AG10803 (cell line): Measurements from ENCODE around the gene ABHD17B.

ENCODE experiments used
- DNase-seq: peaks from one replicate; pipeline ENCODE4 v3.0.0; 2010; ENCODE audit warnings: low read depth
- H3K4me3 ChIP-seq: 2 replicates; pipeline ENCODE4 v1.5.1; 2011; ENCODE audit warnings: mild to moderate bottlenecking, low read length, control low read depth
- CTCF ChIP-seq: conservative IDR thresholded peaks from 2 replicates; pipeline ENCODE4 v1.5.1; 2011; ENCODE audit warnings: mild to moderate bottlenecking, low read length, control low read depth, inconsistent platforms

The ABHD17B gene

GRCh38 chr9:71897577-71897976 lies 13.4 kb downstream of the ABHD17B start:
- DNase-seq: no peak
- no peak for TF ChIP-seq CTCF
- H3K4me3 ChIP-seq: no peak overlapping the region

- no peak overlapping the region for H3K4me3 ChIP-seq
- DNase-seq: no peak
Observed at GRCh38 chr9:71896761-71897160, 14.2 kb downstream of the ABHD17B start.

GRCh38 chr9:71895955-71896354 lies 15.0 kb downstream of the ABHD17B start:
- no peak overlapping the region for H3K4me3 ChIP-seq
- no peak for DNase-seq
- TF ChIP-seq CTCF: no peak

More at GRCh38 chr9:71896761-71897160, 14.2 kb downstream of the ABHD17B start:
- TF ChIP-seq CTCF: no peak

GRCh38 chr9:71895117-71895516 lies 15.9 kb downstream of the ABHD17B start:
- no peak for DNase-seq
- no peak overlapping the region for H3K4me3 ChIP-seq

GRCh38 chr9:71891557-71892189 lies 19.3 kb downstream of the ABHD17B start:
- H3K4me3 ChIP-seq: no peak overlapping the region
- no peak for TF ChIP-seq CTCF
- no peak for DNase-seq

More at GRCh38 chr9:71895117-71895516, 15.9 kb downstream of the ABHD17B start:
- TF ChIP-seq CTCF: no peak

- no peak overlapping the region for H3K4me3 ChIP-seq
- TF ChIP-seq CTCF: no peak
Observed at GRCh38 chr9:71890042-71890679, 20.8 kb downstream of the ABHD17B start.

GRCh38 chr9:71887362-71887761 lies 23.6 kb downstream of the ABHD17B start:
- no peak overlapping the region for H3K4me3 ChIP-seq
- DNase-seq: no peak
- TF ChIP-seq CTCF: no peak

More at GRCh38 chr9:71890042-71890679, 20.8 kb downstream of the ABHD17B start:
- no peak for DNase-seq
